ENCODE measurements around the gene TOR4A.
A peak's percentile ranks its signal among the peaks of the same experiment; 100 is the strongest.
"Not testable (repeated sequence)": the region's sequence is repeated elsewhere in the genome, so short reads cannot be mapped to it uniquely, and the experiment has no call there.

TOR4A gene

DNA sequence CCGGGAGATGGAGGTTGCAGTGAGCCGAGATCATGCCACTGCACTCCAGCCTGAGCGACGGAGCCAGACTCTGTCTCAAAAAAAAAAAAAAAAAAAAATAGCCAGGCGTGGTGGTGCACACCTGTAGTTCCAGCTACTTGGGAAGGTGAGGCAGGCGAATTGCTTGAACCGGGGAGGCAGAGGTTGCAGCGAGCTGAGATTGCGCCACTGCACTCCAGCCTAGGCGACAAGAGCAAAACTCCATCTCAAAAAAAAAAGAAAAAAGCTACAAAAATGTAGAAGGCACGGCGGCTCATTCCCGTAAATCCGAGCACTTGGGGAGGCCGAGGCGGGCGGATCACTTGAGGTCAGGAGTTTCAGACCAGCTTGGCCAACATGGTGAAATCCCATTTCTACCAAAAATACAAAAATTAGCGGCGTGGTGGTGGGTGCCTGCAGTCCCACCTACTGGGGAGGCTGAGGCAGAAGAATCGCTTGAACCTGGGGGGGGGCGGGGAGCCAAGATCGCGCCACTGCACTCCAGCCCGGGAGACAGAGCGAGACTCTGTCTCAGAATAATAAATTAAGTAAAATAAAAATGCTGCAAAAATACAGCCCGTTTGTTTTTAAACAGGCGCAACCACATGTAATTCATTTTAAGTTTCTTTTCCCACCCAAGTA, 37.9 kb upstream of the TOR4A start:
- not testable (repeated sequence) for DNase-seq (ENCODE audit: low spot score)

DNA sequence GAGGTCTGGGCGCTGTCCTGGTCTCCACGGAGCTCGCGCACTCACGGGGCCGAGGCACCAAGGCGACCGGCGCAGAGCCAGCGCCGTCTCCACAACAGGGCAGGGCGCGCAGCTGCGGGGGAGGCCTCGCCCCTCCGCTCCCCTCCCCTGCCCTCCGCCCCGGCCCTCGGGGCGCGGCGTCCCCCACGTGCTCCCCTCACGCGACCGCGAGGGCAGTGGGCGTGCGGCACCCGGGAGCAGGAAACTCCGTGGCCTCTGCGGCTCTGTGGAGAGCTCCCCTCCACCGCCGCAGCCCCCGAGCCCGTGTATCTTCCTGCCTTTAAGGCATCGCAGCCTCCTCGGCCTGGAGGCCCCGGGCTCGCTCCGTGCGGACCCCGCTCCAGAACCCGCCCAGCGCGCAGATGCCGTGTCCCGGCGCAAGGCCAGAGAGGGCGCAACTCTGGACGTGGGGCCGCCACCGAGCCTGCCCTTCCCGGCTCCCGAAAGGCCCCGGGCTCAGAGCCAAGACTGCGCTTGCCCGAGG, 37.1 kb upstream of the TOR4A start:
- DNase-seq (ENCODE audit: low spot score): peak; percentile 82

DNA sequence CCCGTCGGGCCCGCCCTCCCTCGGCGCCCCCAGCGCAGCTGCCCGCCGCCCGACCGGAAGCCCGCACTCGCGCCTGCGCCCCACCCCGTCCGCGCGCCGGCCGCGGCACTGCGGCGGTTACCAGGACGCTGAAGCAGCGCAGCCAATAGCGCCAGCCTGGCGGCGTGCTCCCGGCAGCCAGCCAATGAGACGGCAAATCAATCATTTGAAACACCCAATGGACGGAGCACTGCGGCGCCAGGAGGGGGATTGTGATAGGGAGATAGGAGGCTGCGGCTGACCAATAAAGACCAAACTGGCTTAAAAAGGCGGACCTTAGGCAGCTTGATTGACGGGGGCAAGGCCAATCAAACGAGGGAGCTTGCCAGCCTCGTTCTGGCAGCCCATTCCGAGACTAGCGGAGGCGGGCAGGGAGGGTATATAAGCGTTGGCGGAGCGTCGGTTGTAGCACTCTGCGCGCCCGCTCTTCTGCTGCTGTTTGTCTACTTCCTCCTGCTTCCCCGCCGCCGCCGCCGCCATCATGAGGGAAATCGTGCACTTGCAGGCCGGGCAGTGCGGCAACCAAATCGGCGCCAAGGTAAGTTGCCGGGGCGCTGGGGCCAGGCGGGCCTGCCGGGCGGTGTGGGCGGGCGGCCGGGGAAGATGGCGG, 36.6 kb upstream of the TOR4A start, which contains the start of gene TUBB4B:
Gene TUBB4B, plus strand, starts transcription at position 447 of the 649 bp plus-strand sequence. Its CDS starts 74 bp downstream, at position 521.
- DNase-seq (ENCODE audit: low spot score): peak; percentile 100

DNA sequence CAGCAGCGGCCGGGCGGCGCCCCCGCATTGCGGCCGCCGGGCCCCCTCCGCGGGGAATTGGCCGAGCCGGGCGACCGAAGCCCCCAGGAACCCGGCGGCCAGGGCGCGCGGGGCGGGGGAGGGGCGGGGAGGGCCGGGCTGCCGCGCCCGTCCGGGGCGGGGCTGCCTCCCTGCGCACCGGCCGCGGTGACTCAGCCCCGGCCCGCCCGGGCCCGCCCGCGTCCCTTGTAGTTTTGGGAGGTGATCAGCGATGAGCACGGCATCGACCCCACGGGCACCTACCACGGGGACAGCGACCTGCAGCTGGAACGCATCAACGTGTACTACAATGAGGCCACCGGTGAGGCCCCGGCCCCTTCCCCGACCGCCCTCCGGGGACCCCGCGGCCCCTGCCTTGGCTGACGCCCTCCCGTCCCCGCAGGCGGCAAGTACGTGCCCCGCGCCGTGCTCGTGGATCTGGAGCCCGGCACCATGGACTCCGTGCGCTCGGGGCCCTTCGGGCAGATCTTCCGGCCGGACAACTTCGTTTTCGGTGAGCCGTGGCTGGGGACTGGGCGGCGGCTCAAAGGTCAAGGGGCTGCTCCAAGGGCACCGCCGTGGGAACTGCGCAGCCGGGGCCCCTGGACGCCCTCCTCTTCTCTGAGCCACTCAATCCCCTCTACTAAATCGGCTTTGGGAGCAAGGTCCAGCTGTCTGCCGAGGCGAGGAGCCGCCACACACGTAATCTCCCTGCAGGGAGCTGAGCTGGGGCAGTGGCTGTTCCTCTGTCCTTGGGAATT, 35.8 kb upstream of the TOR4A start:
- DNase-seq (ENCODE audit: low spot score): peak; percentile 81

DNA sequence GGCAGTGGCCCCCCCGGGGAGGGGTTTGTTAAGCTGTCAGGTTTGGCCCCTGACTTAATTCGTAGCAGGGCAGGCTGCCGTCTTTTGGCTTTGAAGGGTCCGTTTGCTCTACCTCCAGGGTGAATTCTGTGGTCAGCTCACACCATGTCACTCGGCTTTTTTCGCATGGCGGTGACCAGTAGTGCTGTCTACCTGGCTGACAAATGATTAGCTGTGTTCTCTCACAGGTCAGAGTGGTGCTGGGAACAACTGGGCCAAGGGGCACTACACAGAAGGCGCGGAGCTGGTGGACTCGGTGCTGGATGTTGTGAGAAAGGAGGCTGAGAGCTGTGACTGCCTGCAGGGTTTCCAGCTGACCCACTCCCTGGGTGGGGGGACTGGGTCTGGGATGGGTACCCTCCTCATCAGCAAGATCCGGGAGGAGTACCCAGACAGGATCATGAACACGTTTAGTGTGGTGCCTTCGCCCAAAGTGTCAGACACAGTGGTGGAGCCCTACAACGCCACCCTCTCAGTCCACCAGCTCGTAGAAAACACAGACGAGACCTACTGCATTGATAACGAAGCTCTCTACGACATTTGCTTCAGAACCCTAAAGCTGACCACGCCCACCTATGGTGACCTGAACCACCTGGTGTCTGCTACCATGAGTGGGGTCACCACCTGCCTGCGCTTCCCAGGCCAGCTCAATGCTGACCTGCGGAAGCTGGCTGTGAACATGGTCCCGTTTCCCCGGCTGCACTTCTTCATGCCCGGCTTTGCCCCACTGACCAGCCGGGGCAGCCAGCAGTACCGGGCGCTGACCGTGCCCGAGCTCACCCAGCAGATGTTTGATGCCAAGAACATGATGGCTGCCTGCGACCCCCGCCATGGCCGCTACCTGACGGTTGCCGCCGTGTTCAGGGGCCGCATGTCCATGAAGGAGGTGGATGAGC, 35.0 kb upstream of the TOR4A start:
- DNase-seq (ENCODE audit: low spot score): no peak

DNA sequence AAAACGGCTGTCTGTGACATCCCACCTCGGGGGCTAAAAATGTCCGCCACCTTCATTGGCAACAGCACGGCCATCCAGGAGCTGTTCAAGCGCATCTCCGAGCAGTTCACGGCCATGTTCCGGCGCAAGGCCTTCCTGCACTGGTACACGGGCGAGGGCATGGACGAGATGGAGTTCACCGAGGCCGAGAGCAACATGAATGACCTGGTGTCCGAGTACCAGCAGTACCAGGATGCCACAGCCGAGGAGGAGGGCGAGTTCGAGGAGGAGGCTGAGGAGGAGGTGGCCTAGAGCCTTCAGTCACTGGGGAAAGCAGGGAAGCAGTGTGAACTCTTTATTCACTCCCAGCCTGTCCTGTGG, 34.3 kb upstream of the TOR4A start:
- not testable (repeated sequence) for DNase-seq (ENCODE audit: low spot score)

DNA sequence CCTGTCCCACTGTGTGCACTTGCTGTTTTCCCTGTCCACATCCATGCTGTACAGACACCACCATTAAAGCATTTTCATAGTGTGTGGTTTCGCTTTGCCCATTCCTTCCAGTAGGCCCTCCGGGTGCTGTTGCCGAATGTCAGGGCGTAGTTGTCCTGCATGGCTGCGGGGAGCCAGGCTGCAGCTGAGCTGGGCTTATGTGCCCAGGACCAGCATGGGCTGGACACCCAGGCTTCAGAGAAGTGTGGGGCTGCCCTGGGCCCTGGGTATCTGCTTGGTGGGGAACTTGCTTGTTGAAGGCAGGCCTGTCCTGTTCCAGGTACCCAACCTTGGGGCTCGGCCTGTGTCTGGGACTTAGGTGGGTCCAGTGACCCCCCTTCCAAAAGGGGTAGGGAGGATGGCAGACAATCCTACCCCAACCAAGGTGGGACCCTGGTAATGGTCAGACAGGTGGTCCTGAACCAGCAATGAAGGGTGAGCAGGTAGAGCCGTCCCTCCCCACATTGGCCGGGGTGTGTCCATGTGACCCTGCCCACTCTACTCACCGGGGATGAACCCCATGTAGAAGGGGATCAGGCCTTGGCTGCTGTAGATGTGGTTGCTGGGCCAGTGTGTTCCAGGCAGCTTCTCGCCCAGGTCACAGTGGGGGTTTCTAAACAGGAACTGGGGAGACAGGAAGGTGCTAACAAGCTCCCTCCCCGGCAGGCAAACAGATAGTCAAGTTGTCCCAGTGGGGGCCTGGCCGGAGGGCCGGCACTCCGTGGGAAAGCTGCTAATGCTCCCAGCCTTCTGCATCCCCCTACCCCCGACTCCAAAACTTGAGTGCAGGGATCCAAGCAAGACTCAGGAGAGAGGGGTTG, 33.7 kb upstream of the TOR4A start:
- DNase-seq (ENCODE audit: low spot score): no peak

DNA sequence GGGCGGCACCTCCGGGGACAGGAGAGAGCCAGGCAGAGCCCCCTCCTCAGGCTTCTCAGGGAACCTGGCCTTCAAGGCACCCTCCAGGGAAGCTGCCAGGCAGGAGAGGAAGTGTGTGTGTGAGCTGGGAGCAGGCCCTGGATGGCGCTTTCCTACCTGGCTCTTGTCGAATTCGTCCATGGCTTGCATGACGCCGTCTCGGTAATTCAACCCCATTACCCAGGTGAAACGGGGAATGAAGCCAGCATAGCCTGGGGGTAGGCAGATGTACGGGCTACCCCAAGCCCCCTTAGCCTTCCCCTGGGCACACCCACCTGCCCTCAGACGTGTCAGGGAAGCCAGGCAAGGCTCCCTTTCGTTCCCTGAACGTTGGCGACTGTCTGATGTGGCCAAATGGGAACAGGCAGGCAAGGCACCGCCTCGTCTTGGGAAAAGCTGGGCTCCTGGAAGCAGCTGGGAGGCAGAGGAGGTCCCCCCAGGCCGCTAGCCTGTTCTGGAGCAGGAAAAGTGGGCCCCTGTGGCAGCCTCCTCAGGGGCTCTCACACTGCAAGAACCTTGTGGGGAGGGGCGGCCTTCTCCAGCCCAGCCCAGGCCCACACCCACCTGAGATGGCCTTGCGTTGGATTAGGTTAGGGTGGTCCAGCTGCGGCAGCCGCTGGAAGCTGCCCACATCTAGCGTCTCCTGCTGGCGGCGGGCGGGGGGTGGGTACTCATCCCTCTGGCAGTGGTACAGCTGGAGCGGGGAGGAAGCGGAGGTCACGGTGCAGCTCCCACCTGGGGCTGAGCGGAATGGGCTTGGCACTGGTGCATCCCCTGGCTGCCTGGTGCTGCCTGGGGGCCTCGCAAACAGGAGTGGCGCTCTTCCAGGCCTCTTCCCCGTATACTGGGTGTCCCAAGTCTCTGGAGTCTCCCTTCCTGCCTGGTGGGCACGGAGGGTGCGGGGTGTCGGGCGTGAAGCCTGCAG, 32.8 kb upstream of the TOR4A start:
- DNase-seq (ENCODE audit: low spot score): no peak

DNA sequence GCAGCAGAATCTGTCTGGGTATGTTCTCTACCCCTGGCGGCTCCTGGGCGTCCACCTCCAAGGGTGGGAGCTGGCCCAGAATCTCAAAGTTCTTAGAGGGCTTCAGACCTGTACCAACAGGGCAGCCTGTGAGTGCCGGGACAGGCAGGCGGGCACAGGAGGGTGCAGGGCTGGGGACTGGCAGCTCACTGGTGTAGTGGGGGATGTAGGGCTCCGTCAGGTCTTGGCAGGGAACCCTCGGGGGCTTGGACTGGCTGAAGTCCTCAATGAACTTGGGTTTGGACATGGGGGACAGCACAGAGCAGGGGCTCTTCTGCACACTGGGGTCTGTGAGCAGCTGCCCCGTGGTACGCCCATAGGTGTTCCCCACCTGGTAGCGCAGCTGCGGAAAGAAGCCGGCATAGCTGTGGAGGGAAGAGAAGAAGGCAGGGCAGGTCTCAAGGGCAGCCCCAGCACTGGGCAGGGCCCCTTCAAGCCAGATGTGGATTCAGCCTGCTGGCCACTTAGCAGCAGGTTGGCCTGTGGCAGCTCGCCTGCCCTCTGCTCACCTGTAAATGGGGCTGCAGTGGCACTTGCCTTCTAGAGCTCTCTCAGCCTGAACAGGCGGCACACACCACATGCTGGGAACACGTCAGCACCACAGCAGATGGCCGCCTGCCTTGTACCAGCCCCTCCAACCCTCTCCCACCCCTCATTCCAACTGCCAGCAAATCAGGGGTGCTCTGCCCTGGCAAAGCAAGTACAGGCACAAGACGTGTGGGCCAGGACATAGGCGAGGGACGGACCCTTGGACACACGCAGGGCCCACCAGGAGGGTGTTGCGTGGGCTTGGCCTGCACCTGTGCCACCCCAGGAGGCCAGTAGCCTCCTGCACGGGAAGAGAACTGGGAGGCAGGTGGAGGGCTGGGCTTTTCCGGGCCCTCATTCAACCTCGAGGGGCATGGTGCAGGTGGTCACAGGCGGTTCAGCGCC, 31.8 kb upstream of the TOR4A start:
- DNase-seq (ENCODE audit: low spot score): no peak

DNA sequence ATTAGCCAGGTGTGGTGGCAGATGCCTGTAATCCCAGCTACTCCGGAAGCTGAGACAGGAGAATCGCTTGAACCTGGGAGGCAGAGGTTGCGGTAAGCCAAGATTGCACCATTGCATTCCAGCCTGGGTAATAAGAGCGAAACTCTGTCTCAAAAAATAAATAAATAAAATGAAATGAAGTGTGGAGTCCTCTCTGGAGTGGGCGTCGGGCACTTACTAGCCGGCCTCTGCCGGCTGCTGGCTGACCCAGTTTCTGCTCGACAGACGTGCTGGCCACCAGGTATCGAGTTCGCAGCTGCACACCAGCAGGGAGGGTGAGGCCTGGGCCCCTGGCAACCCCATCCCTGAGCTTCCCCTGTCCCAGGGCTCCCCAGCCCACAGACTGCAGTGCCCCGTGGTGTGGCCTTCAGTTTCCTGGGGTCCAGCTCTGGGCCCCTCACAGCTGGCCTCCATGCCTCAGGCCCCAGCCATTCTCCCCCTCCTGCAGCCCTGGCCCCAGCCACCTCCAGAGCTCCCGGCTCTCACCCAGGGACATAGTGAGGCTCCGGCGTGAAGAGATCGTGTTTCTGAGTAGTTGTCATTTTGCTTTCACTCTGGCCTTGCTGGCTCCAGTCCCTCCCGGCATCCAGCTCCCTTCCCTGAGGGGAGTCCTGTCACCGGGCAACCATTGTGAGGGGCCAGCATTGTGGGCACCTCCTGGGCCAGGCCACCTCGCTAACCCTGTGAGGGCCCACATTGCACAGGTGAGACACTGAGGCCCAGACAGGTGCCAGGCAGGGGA, 30.2 kb upstream of the TOR4A start:
- DNase-seq (ENCODE audit: low spot score): no peak

DNA sequence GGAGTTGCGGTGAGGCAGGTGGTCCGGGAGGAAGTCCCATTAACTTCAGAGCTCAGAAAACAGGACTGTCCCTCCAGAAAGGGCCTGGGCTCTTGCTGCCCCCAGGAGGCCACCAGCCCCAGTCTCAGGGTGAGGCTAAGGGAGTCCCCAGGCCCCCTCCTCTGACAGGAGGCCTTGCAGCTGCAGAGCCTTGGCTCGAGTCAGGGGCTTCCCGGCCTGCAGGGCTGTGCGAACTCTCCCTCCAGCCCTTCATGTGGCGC, 29.7 kb upstream of the TOR4A start:
- DNase-seq (ENCODE audit: low spot score): no peak

DNA sequence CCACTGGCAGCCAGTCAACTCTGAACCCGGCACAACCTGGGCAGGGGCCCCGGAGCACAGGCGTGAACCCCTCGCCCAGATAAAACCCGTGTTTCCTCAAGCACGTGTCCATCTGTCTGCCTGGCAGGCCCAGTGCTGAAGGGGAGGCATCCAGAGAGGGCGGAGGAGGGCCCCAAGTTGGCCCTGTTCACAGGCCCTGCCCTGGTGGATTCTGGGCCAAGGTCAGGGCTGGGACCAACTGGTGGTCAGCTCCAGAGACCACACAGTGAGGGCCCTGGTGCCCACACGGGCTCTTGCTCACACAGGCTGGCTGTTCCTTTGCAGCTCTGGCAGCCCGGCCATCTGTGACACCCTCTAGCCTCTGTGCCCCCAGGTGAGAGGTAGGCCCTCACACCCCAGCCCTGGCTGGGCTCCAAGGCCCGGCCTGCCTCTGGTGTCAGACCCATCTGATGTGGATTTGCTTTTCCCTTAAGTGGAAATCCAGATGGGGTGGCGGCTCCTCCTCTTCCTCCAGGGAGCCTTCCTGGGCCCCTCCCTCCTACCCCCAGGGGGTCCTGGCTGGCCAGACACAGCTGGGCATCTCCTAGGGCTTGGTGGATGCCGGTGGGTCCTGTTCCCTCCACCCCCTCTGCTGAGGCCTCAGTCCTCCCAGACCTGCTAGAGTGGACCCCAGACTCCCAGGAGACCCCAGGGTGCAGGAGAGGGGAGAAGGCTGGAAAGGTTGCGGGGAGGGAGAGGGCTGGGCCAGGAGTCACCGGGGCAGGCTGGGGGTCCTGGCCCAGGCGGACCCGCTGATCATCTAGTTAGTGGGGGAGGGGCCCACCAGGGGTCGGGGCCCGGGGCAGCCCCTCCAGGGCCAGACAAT, 27.0 kb upstream of the TOR4A start:
- DNase-seq (ENCODE audit: low spot score): no peak

DNA sequence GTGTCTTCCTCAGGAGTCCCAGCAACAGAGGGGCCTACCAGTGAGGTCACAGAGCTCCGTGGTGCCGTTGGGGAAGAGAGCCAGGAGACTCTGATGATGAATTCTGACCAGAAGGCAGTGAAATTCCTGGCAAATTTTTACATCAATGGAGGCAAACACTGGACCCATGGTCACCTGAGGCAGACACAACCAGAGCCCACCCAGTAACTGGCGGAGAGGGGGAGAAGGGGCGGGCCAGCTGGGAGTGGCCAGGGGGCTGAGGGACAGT, 26.4 kb upstream of the TOR4A start, which contains the start of gene STPG3:
Gene STPG3, plus strand, starts transcription at position 93 of the 268 bp plus-strand sequence. Its CDS starts 1 bp downstream, at position 94.
- no peak for DNase-seq (ENCODE audit: low spot score)

DNA sequence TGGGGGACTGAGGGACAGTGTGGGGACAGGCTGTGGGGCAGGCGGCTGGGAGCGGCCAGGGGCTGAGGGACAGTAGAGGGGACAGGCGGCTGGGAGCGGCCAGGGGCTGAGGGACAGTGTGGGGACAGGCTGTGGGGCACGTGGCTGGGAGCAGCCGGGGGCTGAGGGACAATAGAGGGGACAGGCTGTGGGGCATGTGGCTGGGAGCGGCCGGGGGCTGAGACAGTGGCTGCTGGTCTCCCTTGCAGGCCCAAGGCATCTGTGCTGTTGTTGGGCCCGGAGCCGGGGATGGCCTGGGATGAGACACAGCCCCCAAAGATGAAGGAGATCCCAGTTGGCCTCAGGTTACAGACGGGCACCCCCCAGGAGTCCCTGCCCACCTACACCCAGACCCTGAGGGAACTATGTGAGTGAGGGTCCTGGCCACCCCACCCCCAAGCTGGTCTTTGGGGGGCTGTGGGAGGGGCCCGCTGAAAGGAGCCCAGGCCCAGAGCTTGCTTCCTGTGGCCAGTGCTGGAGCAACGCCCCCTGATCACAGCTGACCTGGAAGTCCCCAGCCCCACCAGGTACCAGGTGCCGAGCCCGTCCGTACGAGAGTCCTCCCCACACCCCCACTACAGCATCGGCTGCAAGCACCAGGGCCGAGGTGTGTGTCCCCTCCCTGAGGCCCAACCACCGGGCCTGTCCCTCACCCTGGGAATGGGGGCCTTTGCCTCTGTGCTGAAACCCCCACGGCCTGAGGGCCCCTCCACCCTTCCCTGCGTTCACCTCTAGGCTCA, 25.8 kb upstream of the TOR4A start:
- no peak for DNase-seq (ENCODE audit: low spot score)

DNA sequence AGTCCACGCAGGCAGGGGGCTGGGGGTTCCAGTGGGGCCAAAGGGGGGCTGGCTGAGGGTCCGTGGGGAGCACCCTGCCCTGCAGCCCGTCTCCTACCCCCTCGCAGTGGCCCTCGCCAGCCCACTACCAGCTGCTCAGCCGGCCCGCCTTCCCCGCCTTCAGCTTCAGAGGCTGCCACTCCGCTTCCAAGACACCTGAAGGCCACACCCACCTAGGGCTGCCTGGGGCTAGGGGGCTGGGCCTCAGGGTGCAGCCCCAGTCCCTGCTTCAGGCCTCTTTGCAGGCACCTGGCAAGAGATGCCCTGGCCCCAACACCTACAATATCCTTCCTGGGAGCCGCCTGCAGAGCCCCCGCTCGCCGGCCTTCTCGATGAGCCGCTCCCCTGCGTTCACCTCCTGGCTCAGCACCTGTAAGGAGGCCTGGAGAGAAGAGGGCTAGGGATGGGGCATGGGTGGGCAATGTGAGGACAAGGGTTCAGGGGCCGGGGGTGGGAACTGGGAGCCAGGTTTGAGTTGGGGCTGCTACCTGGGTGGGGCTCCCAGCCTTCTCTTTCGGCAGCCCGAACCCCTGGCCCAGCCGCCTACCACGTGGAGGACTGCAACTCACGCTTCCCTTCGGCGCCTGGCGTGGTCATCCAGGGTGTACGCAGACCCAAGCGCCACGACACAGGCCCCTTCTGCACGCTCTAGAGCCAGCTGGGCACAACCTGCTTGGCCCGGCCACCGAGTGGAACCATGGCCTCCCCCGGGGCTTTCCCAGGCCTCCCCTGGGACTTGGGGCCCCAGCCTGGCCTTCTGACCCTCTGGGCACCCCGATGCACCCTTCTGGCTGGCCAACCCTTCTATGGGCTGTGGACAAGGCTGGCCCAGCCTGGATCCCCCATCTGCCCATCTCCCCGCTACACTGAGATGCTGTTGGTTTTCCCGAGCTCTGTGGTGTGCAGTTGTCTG, 24.7 kb upstream of the TOR4A start:
- DNase-seq (ENCODE audit: low spot score): no peak
